K562 (cell line): ENCODE measurements around the gene LRRC57. TPM values are rescaled to one million over a fixed set of nuclear protein-coding genes. Genes with fewer than 3 reads are reported as not detected.

Experiments used
- FOXK1 ChIP-seq: sonication (generic); formaldehyde crosslinking; IDR thresholded peaks from 2 replicates; pipeline ENCODE4 v1.8.0; 2022; ENCODE audit warnings: missing genetic modification reagents, mild to moderate bottlenecking, borderline replicate concordance
- KLF1 ChIP-seq: fragments of 450-650 bp; IDR thresholded peaks from 2 replicates; pipeline ENCODE4 v1.6.1; 2016; ENCODE audit warnings: missing genetic modification characterization, missing compliant biosample characterization
- MCM7 ChIP-seq, 2 experiments: fragments of 450-650 bp; IDR thresholded peaks; 2 replicates each; pipeline ENCODE4 v1.6.1; 2016 to 2018
- MYC ChIP-seq, 2 experiments: fragments of 250-450 bp in 1 of 2; sonication (Bioruptor Pico) in 1 of 2; IDR thresholded peaks; 2 replicates each; pipeline versions ENCODE4 v1.5.1 to v1.6.1; 2012 to 2021; ENCODE audit warnings: low read depth in 2 of 2, borderline replicate concordance in 1 of 2, improper control_type of control experiment in 1 of 2, low read length in 1 of 2, mild to moderate bottlenecking in 1 of 2, moderate library complexity in 1 of 2
- NFXL1 ChIP-seq: fragments of 450-650 bp; formaldehyde crosslinking; IDR thresholded peaks from 2 replicates; pipeline ENCODE4 v1.4.0; 2021; ENCODE audit warnings: mild to moderate bottlenecking
- RBM22 ChIP-seq: fragments of 200-400 bp; formaldehyde crosslinking; IDR thresholded peaks from 2 replicates; pipeline ENCODE4 v1.6.1; 2018; ENCODE audit warnings: low read length, low read depth; ENCODE audit not compliant: poor library complexity, severe bottlenecking
- RCOR1 ChIP-seq, 2 experiments: IDR thresholded peaks; 2 replicates each; pipeline ENCODE4 v1.6.1; 2012; ENCODE audit warnings: low read depth in 2 of 2, low read length in 2 of 2, borderline replicate concordance in 1 of 2, improper control_type of control experiment in 1 of 2
- TCF3 ChIP-seq: sonication (generic); formaldehyde crosslinking; IDR thresholded peaks from 2 replicates; pipeline ENCODE4 v1.4.0; 2020; ENCODE audit warnings: mild to moderate bottlenecking, missing genetic modification reagents
- XRCC3 ChIP-seq: fragments of 450-650 bp; IDR thresholded peaks from 2 replicates; pipeline ENCODE4 v1.6.1; 2017; ENCODE audit warnings: mild to moderate bottlenecking, moderate library complexity
- ZNF175 ChIP-seq: fragments of 200-800 bp; sonication (Bioruptor generic); IDR thresholded peaks from 2 replicates; pipeline ENCODE4 v1.6.1; 2016; ENCODE audit warnings: low read depth, mild to moderate bottlenecking, missing genetic modification characterization, missing compliant biosample characterization
- ZNF347 ChIP-seq: fragments of 450-650 bp; formaldehyde crosslinking; IDR thresholded peaks from 2 replicates; pipeline ENCODE4 v1.4.0; 2020; ENCODE audit warnings: low read depth, mild to moderate bottlenecking, moderate library complexity
- polyA plus RNA-seq, 8 experiments: library from polyadenylated mRNA; depleted of rRNA in 4 of 8; stranded (reverse) in 5 of 8; unstranded in 3 of 8; fragments of >200 nt; fragmentation: Nextera tagmentation in 2 of 8; fragmentation: Illumina TruSeq in 1 of 8; extraction: Ambion mirVana in 2 of 8; extraction: Trizol in 1 of 8; gene quantifications; 2 replicates each; pipeline versions ENCODE4 v1.2.1 to v1.2.3, GENCODE V29; 2011 to 2014; ENCODE audit warnings: inconsistent platforms in 1 of 8, missing spikeins in 1 of 8
- total RNA-seq, 7 experiments: library from RNA; depleted of rRNA in 6 of 7; stranded (reverse); fragments of >200 nt in 6 of 7; fragmentation: Illumina TruSeq in 2 of 7; extraction: Trizol in 2 of 7; gene quantifications; 2 replicates each; pipeline versions ENCODE4 v1.2.1 to v1.2.3, GENCODE V29; 2011 to 2021; ENCODE audit warnings: low replicate concordance in 1 of 7
- TF ChIP-seq, protein P1 (sequence below): fragments of 450-650 bp; IDR thresholded peaks from 2 replicates; pipeline ENCODE4 v1.6.1; 2016; ENCODE audit warnings: low read depth
- TF ChIP-seq, protein P2 (sequence below): fragments of 450-650 bp; IDR thresholded peaks from 2 replicates; pipeline ENCODE4 v1.6.1; 2014; ENCODE audit warnings: low read depth, mild to moderate bottlenecking, moderate library complexity, borderline replicate concordance
- TF ChIP-seq, protein P3 (sequence below): fragments of 250-450 bp; sonication (Bioruptor Pico); IDR thresholded peaks from 2 replicates; pipeline ENCODE4 v1.5.1; 2021; ENCODE audit warnings: mild to moderate bottlenecking
- TF ChIP-seq, protein P4 (sequence below): fragments of 250-450 bp; sonication (Bioruptor Pico); IDR thresholded peaks from 2 replicates; pipeline ENCODE4 v1.8.0; 2021; ENCODE audit warnings: moderate library complexity, mild to moderate bottlenecking, inconsistent platforms

Gene LRRC57
- total and polyA plus RNA-seq, 9 of the 15 experiments (the other 6 are each of a cell fraction or from before 2014, with no cell fraction given): 3.9 to 20.4 (median 14.8) TPM

- TF ChIP-seq, protein P1, sequence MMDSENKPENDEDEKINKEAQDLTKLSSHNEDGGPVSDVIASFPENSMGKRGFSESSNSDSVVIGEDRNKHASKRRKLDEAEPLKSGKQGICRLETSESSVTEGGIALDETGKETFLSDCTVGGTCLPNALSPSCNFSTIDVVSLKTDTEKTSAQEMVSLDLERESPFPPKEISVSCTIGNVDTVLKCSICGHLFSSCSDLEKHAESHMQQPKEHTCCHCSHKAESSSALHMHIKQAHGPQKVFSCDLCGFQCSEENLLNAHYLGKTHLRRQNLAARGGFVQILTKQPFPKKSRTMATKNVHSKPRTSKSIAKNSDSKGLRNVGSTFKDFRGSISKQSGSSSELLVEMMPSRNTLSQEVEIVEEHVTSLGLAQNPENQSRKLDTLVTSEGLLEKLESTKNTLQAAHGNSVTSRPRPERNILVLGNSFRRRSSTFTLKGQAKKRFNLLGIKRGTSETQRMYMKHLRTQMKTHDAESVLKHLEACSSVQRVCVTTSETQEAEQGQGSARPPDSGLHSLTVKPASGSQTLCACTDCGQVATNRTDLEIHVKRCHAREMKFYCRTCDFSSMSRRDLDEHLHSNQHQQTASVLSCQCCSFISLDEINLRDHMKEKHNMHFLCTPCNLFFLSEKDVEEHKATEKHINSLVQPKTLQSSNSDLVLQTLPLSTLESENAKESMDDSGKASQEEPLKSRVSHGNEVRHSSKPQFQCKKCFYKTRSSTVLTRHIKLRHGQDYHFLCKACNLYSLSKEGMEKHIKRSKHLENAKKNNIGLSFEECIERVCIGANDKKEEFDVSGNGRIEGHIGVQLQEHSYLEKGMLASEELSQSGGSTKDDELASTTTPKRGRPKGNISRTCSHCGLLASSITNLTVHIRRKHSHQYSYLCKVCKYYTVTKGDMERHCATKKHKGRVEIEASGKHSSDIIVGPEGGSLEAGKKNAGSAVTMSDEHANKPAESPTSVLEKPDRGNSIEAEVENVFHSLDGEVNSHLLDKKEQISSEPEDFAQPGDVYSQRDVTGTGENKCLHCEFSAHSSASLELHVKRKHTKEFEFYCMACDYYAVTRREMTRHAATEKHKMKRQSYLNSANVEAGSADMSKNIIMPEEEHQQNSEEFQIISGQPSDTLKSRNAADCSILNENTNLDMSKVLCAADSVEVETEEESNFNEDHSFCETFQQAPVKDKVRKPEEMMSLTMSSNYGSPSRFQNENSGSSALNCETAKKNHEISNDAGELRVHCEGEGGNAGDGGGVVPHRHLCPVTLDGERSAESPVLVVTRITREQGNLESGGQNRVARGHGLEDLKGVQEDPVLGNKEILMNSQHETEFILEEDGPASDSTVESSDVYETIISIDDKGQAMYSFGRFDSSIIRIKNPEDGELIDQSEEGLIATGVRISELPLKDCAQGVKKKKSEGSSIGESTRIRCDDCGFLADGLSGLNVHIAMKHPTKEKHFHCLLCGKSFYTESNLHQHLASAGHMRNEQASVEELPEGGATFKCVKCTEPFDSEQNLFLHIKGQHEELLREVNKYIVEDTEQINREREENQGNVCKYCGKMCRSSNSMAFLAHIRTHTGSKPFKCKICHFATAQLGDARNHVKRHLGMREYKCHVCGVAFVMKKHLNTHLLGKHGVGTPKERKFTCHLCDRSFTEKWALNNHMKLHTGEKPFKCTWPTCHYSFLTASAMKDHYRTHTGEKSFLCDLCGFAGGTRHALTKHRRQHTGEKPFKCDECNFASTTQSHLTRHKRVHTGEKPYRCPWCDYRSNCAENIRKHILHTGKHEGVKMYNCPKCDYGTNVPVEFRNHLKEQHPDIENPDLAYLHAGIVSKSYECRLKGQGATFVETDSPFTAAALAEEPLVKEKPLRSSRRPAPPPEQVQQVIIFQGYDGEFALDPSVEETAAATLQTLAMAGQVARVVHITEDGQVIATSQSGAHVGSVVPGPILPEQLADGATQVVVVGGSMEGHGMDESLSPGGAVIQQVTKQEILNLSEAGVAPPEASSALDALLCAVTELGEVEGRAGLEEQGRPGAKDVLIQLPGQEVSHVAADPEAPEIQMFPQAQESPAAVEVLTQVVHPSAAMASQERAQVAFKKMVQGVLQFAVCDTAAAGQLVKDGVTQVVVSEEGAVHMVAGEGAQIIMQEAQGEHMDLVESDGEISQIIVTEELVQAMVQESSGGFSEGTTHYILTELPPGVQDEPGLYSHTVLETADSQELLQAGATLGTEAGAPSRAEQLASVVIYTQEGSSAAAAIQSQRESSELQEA: no peak
- no peak for TF ChIP-seq MYC (IDR thresholded peaks at IDR 0.05; ENCODE audit: low read depth, low read length)
- peak; percentile 54; the same call in 1 of the 2 replicates for TF ChIP-seq MYC (CRISPR knock-in tag; IDR thresholded peaks at IDR 0.05; ENCODE audit: borderline replicate concordance, low read depth)
- no peak for TF ChIP-seq MCM7 (IDR thresholded peaks at IDR 0.05)
- TF ChIP-seq, protein P2, sequence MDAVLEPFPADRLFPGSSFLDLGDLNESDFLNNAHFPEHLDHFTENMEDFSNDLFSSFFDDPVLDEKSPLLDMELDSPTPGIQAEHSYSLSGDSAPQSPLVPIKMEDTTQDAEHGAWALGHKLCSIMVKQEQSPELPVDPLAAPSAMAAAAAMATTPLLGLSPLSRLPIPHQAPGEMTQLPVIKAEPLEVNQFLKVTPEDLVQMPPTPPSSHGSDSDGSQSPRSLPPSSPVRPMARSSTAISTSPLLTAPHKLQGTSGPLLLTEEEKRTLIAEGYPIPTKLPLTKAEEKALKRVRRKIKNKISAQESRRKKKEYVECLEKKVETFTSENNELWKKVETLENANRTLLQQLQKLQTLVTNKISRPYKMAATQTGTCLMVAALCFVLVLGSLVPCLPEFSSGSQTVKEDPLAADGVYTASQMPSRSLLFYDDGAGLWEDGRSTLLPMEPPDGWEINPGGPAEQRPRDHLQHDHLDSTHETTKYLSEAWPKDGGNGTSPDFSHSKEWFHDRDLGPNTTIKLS: peak; percentile 76; the same call in 1 of the 2 replicates
- no peak for TF ChIP-seq NFXL1 (CRISPR knock-in tag)
- no peak for TF ChIP-seq FOXK1 (CRISPR knock-in tag)
- no peak for TF ChIP-seq ZNF347 (CRISPR knock-in tag)
- 0 out of 2 replicates have a peak, but pooled peaks have one; percentile 62 for TF ChIP-seq ZNF175 (CRISPR knock-in tag)
- TF ChIP-seq XRCC3: no peak
- no peak for TF ChIP-seq TCF3 (CRISPR knock-in tag)
- TF ChIP-seq, protein P3, sequence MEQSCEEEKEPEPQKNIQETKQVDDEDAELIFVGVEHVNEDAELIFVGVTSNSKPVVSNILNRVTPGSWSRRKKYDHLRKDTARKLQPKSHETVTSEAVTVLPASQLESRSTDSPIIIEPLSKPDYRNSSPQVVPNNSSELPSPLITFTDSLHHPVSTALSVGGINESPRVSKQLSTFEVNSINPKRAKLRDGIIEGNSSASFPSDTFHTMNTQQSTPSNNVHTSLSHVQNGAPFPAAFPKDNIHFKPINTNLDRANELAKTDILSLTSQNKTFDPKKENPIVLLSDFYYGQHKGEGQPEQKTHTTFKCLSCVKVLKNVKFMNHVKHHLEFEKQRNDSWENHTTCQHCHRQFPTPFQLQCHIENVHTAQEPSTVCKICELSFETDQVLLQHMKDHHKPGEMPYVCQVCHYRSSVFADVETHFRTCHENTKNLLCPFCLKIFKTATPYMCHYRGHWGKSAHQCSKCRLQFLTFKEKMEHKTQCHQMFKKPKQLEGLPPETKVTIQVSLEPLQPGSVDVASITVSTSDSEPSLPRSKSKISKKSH (CRISPR knock-in tag): no peak
- TF ChIP-seq, protein P4, sequence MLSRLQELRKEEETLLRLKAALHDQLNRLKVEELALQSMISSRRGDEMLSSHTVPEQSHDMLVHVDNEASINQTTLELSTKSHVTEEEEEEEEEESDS (CRISPR knock-in tag): no peak
- TF ChIP-seq RCOR1 (IDR thresholded peaks at IDR 0.05; ENCODE audit: borderline replicate concordance in 1 of 2, low read depth in 2 of 2, low read length in 2 of 2): peak in 1 of 2 experiments; percentile 32; a peak in 1 of 4 replicates
- no peak for TF ChIP-seq KLF1 (tag)
- TF ChIP-seq RBM22: no peak
These were observed 53.0 kb downstream of the LRRC57 start, which contains the start of gene SNAP23 (continued) for GRCh38 chr15:42495361-42496212.
